Esophagus muscularis mucosa (tissue), 4 donors: ENCODE measurements around the gene RFPL1. TPM values are rescaled to one million over a fixed set of nuclear protein-coding genes. Genes with fewer than 3 reads are reported as not detected.

Source experiments
- DNase-seq: peaks from one replicate; pipeline ENCODE4 v3.0.0-alpha.2; 2017; ENCODE audit errors: extremely low spot score
- H3K27ac ChIP-seq, 4 donors: fragments of 200-600 bp; sonication (generic); replicated peaks in 1 of 4; 1 replicate in 3 of 4; 2 replicates in 1 of 4; pipeline ENCODE4 v1.5.1; 2016 to 2019; ENCODE audit warnings: mild to moderate bottlenecking in 1 of 4
- H3K27me3 ChIP-seq, 4 donors: fragments of 200-600 bp; sonication (generic); one replicate each; pipeline versions ENCODE4 v1.5.1 to v1.6.0; 2016 to 2019
- H3K36me3 ChIP-seq, 4 donors: fragments of 200-600 bp; sonication (generic); one replicate each; pipeline ENCODE4 v1.5.1; 2016 to 2019
- H3K4me1 ChIP-seq, 4 donors: fragments of 200-600 bp; sonication (generic); one replicate each; pipeline ENCODE4 v1.5.1; 2016 to 2019
- H3K4me3 ChIP-seq, 4 donors: fragments of 200-600 bp; sonication (generic); 1 replicate in 2 of 4; 2 replicates in 2 of 4; pipeline ENCODE4 v1.5.1; 2016 to 2019; ENCODE audit warnings: mild to moderate bottlenecking in 4 of 4, moderate library complexity in 1 of 4
- H3K9me3 ChIP-seq, 4 donors: fragments of 200-600 bp; sonication (generic); 1 replicate in 3 of 4; 2 replicates in 1 of 4; pipeline ENCODE4 v1.5.1; 2016 to 2019
- CTCF ChIP-seq, 3 experiments: fragments of 200-600 bp in 2 of 3; fragments of 450-650 bp in 1 of 3; sonication (generic) in 2 of 3; IDR thresholded peaks; one replicate each; pipeline ENCODE4 v1.5.1; 2017 to 2019; ENCODE audit warnings: antibody characterized with exemption in 3 of 3, mild to moderate bottlenecking in 2 of 3, moderate library complexity in 1 of 3
- EP300 ChIP-seq: sonication (generic); formaldehyde crosslinking; IDR thresholded peaks from one replicate; pipeline ENCODE4 v1.6.1; 2017; ENCODE audit warnings: antibody characterized with exemption
- POLR2A ChIP-seq: fragments of 450-650 bp; IDR thresholded peaks from one replicate; pipeline ENCODE4 v1.6.1; 2017; ENCODE audit warnings: antibody characterized with exemption, moderate library complexity, mild to moderate bottlenecking, low read depth
- POLR2AphosphoS5 ChIP-seq, 2 donors: sonication (generic); formaldehyde crosslinking; IDR thresholded peaks; one replicate each; pipeline ENCODE4 v1.6.1; 2017; ENCODE audit warnings: antibody characterized with exemption in 2 of 2
- WGBS: methylation state at CpG from one replicate; pipeline ENCODE4 v1.1.5; 2018; 5-methylcytosine and 5-hydroxymethylcytosine counted together
- intact Hi-C: fragments of 100-400 bp; cut with DNase I; formaldehyde crosslinking; loops from one replicate; pipeline ENCODE4 v1.15.1; 2023
- total RNA-seq, 4 donors: library from RNA; depleted of rRNA; stranded (reverse); fragments of >200 nt; gene quantifications; one replicate each; pipeline versions ENCODE4 v1.1.0 to v1.2.1, GENCODE V29; 2016

RFPL1 gene
- total RNA-seq, 4 donors from 2014 or later = not detected

- Histone ChIP-seq H3K4me1 (peaks cover 13 to 40% (median 28%) of the 10 kb centered on the region in 4 donors), H3K9me3 (peaks cover 0 to 4% (median 0%) of the 10 kb centered on the region in 4 donors), H3K27me3 (peaks cover 7 to 66% (median 36%) of the 10 kb centered on the region in 4 donors), H3K4me3 (peak within 1 kb of the TSS; percentile 30 to 40 (median 37)), H3K36me3 (no peaks in the 10 kb centered on the region), H3K27ac (no peak within 1 kb of the TSS)
- 9% methylated on average over 20 of the region's 48 CpGs for WGBS
- DNase-seq = no peak
- no peak for TF ChIP-seq POLR2A
- no peak for TF ChIP-seq POLR2AphosphoS5 (IDR thresholded peaks at IDR 0.05)
- TF ChIP-seq CTCF (IDR thresholded peaks at IDR 0.05) = no peak
- no peak for TF ChIP-seq EP300
- intact Hi-C loops = no loop called here
These were observed 41.3 kb downstream of the RFPL1 start, which contains the start of gene NEFH for GRCh38 chr22:29479417-29480261. Gene NEFH, plus strand, starts transcription at chr22:29480218. Its CDS starts 45 bp downstream, at chr22:29480263.

- peaks cover 7 to 60% (median 36%) of the 10 kb centered on the region in 4 donors for H3K27me3 ChIP-seq
- intact Hi-C loops = no loop called here
- H3K4me3 ChIP-seq = peak overlapping the region; percentile 30 to 40 (median 37)
- WGBS = no CpG with 5 or more reads among the region's 39 CpGs
- H3K36me3 ChIP-seq = no peaks in the 10 kb centered on the region
- no peak overlapping the region for H3K27ac ChIP-seq
- DNase-seq = no peak
- H3K9me3 ChIP-seq = peaks cover 0 to 4% (median 0%) of the 10 kb centered on the region in 4 donors
- peaks cover 13 to 40% (median 28%) of the 10 kb centered on the region in 4 donors for H3K4me1 ChIP-seq
- no peak for TF ChIP-seq POLR2AphosphoS5 (IDR thresholded peaks at IDR 0.05)
- no peak for TF ChIP-seq EP300
- no peak for TF ChIP-seq CTCF (IDR thresholded peaks at IDR 0.05)
- no peak for TF ChIP-seq POLR2A
These were observed 41.8 kb downstream of the RFPL1 start for GRCh38 chr22:29480262-29480511.

GRCh38 chr22:29480512-29481264 lies 42.3 kb downstream of the RFPL1 start:
- TF ChIP-seq POLR2AphosphoS5 (IDR thresholded peaks at IDR 0.05) (no peak), EP300 (no peak), CTCF (IDR thresholded peaks at IDR 0.05) (no peak), POLR2A (no peak)
- Histone ChIP-seq H3K27ac (no peak overlapping the region), H3K9me3 (peaks cover 0 to 4% (median 0%) of the 10 kb centered on the region in 4 donors), H3K36me3 (no peaks in the 10 kb centered on the region), H3K4me1 (peaks cover 13 to 40% (median 28%) of the 10 kb centered on the region in 4 donors), H3K4me3 (peak overlapping the region; percentile 30 to 40 (median 37)), H3K27me3 (peaks cover 7 to 56% (median 36%) of the 10 kb centered on the region in 4 donors)
- WGBS = 21% methylated on average over 15 of the region's 107 CpGs
- intact Hi-C loops = no loop called here
- DNase-seq = no peak

- Histone ChIP-seq H3K9me3 (peaks cover 0 to 4% (median 0%) of the 10 kb centered on the region in 4 donors), H3K27me3 (peaks cover 7 to 56% (median 36%) of the 10 kb centered on the region in 4 donors), H3K4me1 (peaks cover 13 to 40% (median 28%) of the 10 kb centered on the region in 4 donors), H3K4me3 (peak overlapping the region; percentile 30 to 40 (median 37)), H3K27ac (no peak overlapping the region), H3K36me3 (no peaks in the 10 kb centered on the region)
- intact Hi-C loops = no loop called here
- no peak for DNase-seq
- TF ChIP-seq POLR2AphosphoS5 (IDR thresholded peaks at IDR 0.05) (no peak), CTCF (IDR thresholded peaks at IDR 0.05) (no peak), EP300 (no peak), POLR2A (no peak)
- WGBS = 19% methylated on average over 15 of the region's 15 CpGs
These were observed 43.0 kb downstream of the RFPL1 start for GRCh38 chr22:29481265-29482000.
